Thyroid gland (tissue), 4 donors: ENCODE measurements around the gene ZBTB16. TPM values are rescaled to one million over a fixed set of nuclear protein-coding genes. Genes with fewer than 3 reads are reported as not detected.

Experiments
- DNase-seq, 2 donors: peaks; one replicate each; pipeline ENCODE4 v3.0.0-alpha.2; 2019
- H3K27ac ChIP-seq, 3 donors: fragments of 200-600 bp; sonication (generic); 1 replicate in 2 of 3; 2 replicates in 1 of 3; pipeline ENCODE4 v1.5.1; 2016 to 2019; ENCODE audit warnings: mild to moderate bottlenecking in 1 of 3, moderate library complexity in 1 of 3
- H3K27me3 ChIP-seq: fragments of 200-600 bp; sonication (generic); one replicate; pipeline ENCODE4 v1.5.1; 2019
- H3K36me3 ChIP-seq, 2 donors: fragments of 200-600 bp; sonication (generic); one replicate each; pipeline ENCODE4 v1.5.1; 2016 to 2019
- H3K4me1 ChIP-seq, 2 donors: fragments of 200-600 bp; sonication (generic); one replicate each; pipeline ENCODE4 v1.5.1; 2017 to 2019
- H3K4me3 ChIP-seq, 3 donors: fragments of 200-600 bp; sonication (generic); replicated peaks in 1 of 3; 1 replicate in 2 of 3; 2 replicates in 1 of 3; pipeline ENCODE4 v1.5.1; 2016; ENCODE audit warnings: mild to moderate bottlenecking in 1 of 3
- H3K9me3 ChIP-seq: fragments of 200-600 bp; sonication (generic); one replicate; pipeline ENCODE4 v1.5.1; 2017
- POLR2A ChIP-seq, 2 donors: fragments of 450-650 bp; IDR thresholded peaks; one replicate each; pipeline ENCODE4 v1.6.1; 2017; ENCODE audit warnings: antibody characterized with exemption in 2 of 2, mild to moderate bottlenecking in 2 of 2, moderate library complexity in 1 of 2
- WGBS, 2 donors: methylation state at CpG; one replicate each; pipeline ENCODE4 v1.1.5; 2017; 5-methylcytosine and 5-hydroxymethylcytosine counted together
- intact Hi-C: fragments of 100-400 bp; cut with DNase I; formaldehyde crosslinking; loops from one replicate; pipeline ENCODE4 v1.15.1; 2023
- total RNA-seq, 4 donors: library from RNA; depleted of rRNA; stranded (reverse); fragments of >200 nt; gene quantifications; one replicate each; pipeline ENCODE4 v1.2.3, GENCODE V29; 2016
- TF ChIP-seq, protein P1 (sequence below), 6 experiments: fragments of 200-600 bp in 3 of 6; fragments of 450-650 bp in 3 of 6; sonication (generic) in 3 of 6; IDR thresholded peaks; one replicate each; pipeline ENCODE4 v1.5.1; 2016 to 2019; ENCODE audit warnings: antibody characterized with exemption in 6 of 6, mild to moderate bottlenecking in 2 of 6, inconsistent platforms in 1 of 6, moderate library complexity in 1 of 6

Gene ZBTB16
- total RNA-seq, 4 donors from 2014 or later: 157 to 385 (median 177) TPM

DNA sequence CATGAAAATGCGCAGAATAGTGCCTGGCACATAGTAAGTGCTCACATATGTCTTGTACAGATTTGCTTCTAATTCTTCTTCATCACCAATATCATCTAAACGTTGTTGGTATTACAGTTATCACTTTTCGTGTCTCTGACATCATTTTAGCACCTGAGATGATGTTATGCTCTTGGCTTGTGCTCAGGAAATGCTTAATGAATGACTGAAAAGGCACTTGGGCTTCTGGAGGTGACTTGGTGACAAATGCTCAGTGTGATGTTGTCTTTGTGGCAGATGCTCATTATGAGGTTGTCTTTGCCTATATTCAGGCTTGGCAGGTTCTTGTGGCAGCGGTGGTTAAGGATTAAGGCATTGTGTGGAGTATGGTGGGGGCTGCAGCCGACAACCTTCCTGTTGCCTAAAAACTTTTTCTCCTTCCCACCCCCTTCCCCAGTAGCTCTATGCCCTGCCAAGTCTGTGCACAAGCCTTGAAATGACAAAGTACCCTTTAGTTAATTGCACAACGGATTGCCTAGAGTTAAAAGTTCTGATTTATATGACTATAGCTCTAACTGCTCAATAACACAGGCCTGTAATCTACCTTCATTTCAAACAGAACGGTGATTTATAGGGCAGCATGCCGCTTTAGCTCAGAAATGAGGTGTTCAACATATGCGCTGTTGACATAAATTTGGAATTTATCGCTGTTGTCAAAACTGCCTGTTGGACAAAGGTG is 82.5 kb downstream of the ZBTB16 start:
- peaks cover 3 to 14% of the 10 kb centered on the region in 2 donors for H3K36me3 ChIP-seq
- no peaks in the 10 kb centered on the region for H3K27me3 ChIP-seq
- H3K4me1 ChIP-seq: peaks cover 75 to 91% of the 10 kb centered on the region in 2 donors

DNA sequence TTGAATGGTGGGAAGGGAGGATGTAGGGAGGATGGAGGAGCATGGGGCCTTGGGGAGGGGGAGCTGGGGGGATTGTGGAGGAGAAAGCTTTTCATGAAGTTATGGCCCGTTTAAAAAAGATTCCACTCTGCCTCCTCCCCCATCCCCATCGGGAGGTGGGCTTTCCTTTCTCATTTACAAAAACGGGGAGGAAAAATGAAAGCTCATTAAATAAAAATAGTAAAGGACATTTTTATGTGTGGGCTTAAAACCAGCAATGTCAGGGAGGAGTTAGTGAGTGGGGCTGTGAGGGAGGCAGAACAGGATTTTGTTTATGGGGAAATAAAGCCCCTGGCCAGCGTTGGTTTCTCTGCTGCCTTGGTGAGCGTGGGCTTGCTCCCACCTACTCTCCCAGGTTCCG is 83.2 kb downstream of the ZBTB16 start:
- Histone ChIP-seq H3K27ac (peak overlapping the region in 1 of 3 donors; percentile 40), H3K36me3 (peaks cover 3 to 10% of the 10 kb centered on the region in 2 donors), H3K4me3 (no peak overlapping the region), H3K9me3 (no peaks in the 10 kb centered on the region), H3K27me3 (no peaks in the 10 kb centered on the region), H3K4me1 (peaks cover 75 to 91% of the 10 kb centered on the region in 2 donors)
- no peak for TF ChIP-seq POLR2A (IDR thresholded peaks at IDR 0.05)
- TF ChIP-seq, protein P1, sequence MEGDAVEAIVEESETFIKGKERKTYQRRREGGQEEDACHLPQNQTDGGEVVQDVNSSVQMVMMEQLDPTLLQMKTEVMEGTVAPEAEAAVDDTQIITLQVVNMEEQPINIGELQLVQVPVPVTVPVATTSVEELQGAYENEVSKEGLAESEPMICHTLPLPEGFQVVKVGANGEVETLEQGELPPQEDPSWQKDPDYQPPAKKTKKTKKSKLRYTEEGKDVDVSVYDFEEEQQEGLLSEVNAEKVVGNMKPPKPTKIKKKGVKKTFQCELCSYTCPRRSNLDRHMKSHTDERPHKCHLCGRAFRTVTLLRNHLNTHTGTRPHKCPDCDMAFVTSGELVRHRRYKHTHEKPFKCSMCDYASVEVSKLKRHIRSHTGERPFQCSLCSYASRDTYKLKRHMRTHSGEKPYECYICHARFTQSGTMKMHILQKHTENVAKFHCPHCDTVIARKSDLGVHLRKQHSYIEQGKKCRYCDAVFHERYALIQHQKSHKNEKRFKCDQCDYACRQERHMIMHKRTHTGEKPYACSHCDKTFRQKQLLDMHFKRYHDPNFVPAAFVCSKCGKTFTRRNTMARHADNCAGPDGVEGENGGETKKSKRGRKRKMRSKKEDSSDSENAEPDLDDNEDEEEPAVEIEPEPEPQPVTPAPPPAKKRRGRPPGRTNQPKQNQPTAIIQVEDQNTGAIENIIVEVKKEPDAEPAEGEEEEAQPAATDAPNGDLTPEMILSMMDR (IDR thresholded peaks at IDR 0.05): no peak
- 82% methylated on average over 6 of the region's 6 CpGs for WGBS, 2 donors
- no peak for DNase-seq
- intact Hi-C loops: no loop called here

More for the DNA sequence above, 82.5 kb downstream of the ZBTB16 start:
- Histone ChIP-seq H3K9me3 (no peaks in the 10 kb centered on the region), H3K4me3 (no peak overlapping the region), H3K27ac (peak overlapping the region in 1 of 3 donors; percentile 40)
- intact Hi-C loops: no loop called here
- TF ChIP-seq, protein P1 (IDR thresholded peaks at IDR 0.05): no peak
- no peak for TF ChIP-seq POLR2A (IDR thresholded peaks at IDR 0.05)
- DNase-seq: no peak
- 82 to 88% methylated on average over 10 of the region's 10 CpGs for WGBS, 2 donors

- WGBS, 2 donors: 72 to 93% methylated on average over 2 of the region's 2 CpGs
- DNase-seq: no peak
- TF ChIP-seq POLR2A (IDR thresholded peaks at IDR 0.05): no peak
- TF ChIP-seq, protein P1 (IDR thresholded peaks at IDR 0.05): no peak
- H3K9me3 ChIP-seq: no peaks in the 10 kb centered on the region
- peaks cover 3 to 10% of the 10 kb centered on the region in 2 donors for H3K36me3 ChIP-seq
- H3K27me3 ChIP-seq: no peaks in the 10 kb centered on the region
- peak overlapping the region in 1 of 3 donors; percentile 41 for H3K27ac ChIP-seq
- H3K4me1 ChIP-seq: peaks cover 76 to 91% of the 10 kb centered on the region in 2 donors
- intact Hi-C loops: no loop called here
- H3K4me3 ChIP-seq: no peak overlapping the region
Observed at GRCh38 chr11:114145166-114145775, 85.8 kb downstream of the ZBTB16 start.

DNA sequence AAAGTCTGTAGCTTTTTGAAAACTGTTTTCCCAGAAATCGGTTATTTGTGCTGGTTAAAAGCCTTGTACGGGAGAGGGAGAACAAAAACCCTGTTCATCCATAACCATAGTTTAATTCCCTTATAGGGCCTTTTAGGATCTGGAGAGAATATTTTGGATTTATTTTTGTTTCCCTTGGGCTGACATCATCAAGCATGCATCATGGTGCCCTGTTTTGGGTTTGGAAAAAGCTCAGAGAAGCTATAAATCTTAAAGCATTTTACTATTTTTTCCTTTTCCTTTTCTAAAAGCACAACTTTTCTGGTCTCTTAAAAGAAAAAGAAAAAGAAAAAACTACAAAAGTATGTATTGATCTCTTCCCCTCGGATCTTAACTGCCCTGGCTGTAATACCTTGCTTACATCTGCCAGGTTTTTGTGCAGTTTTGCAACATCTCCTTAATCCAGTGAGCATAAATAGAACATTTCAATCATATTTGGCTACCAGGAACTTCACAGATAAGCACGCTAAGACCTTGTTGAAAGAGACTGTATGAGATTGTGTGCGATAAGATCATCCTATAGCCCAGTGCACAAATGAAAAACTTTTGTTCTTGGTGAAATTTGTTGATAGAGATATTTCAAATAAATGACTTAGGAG is 88.0 kb downstream of the ZBTB16 start:
- Histone ChIP-seq H3K9me3 (no peaks in the 10 kb centered on the region), H3K4me3 (no peak overlapping the region), H3K36me3 (no peaks in the 10 kb centered on the region), H3K4me1 (peaks cover 61 to 91% of the 10 kb centered on the region in 2 donors), H3K27ac (peak overlapping the region; percentile 20 to 60 (median 26)), H3K27me3 (no peaks in the 10 kb centered on the region)
- DNase-seq: no peak
- intact Hi-C loops: no loop called here
- TF ChIP-seq, protein P1 (IDR thresholded peaks at IDR 0.05): no peak
- TF ChIP-seq POLR2A (IDR thresholded peaks at IDR 0.05): no peak
- WGBS, 2 donors: 81 to 82% methylated on average over 5 of the region's 5 CpGs
